HG02571 (cell line): ENCODE results near the gene DNASE1L2.
A peak's percentile ranks its signal among the peaks of the same experiment; 100 is the strongest.
"Not testable (repeated sequence)": the region's sequence is repeated elsewhere in the genome, so short reads cannot be mapped to it uniquely, and the experiment has no call there.

ENCODE experiments used
- ATAC-seq: cut with Tn5 transposase; IDR thresholded peaks from one replicate; pipeline ENCODE4 v1.9.1; 2021; ENCODE audit warnings: mild to moderate bottlenecking, moderate library complexity; ENCODE audit not compliant: unreplicated experiment

The DNASE1L2 gene

DNA sequence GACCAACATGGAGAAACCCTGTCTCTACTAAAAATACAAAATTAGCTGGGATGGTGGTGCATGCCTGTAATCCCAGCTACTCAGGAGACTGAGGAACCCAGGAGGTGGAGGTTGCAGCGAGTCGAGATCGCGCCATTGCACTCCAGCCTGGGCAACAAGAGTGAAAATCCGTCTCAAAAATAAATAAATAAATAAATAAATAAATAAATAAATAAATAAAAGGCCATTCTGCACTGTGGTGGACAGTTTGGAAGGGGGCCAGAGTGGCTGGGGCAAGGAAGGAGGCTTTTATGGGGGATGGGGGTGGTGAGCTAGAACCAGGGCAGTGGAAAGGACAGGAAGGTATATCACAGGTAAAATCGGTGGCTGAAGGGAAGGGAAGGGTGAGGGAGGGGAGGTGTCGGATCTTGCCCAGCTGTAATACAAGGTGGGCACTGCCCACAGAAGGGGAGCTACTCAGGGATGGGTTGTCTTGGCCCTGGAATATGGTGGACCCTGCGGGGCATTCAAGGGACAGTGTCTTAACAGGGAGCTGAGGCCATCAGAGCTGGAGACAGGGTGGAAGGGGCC is 33.0 kb upstream of the DNASE1L2 start:
- ATAC-seq = not testable (repeated sequence)

DNA sequence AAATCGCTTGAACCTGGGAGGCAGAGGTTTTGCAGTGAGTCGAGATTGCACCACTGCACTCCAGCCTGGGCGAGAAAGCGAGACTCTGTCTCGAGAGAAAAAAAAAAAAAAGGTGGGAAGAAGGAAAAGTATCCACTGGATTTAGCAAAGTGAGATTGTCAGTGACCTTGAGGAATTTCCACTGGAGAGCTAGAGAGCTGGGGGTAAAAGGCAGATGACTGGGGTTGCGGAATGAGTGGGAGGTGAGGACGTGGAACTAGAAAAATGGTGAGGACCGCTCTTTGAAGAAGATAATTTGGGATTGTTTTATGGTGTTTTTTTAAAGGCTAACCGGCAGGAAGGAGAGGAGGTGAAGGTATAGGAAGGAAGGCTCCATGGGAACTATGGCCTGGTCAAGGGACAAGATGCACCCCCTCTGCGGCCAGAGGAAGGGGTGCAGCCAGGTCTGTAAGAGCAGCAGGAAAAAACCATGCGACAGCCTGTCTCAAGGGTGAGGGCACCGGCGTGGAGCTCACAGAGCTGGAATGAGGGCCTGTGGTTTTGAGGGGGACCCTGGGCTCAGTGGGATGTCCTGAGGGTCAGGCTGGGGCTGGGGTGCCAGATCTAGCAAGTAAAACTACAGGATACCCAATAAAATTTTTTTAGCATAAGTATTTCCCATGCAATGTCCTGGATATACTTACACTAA is 31.7 kb upstream of the DNASE1L2 start:
- ATAC-seq = no peak

DNA sequence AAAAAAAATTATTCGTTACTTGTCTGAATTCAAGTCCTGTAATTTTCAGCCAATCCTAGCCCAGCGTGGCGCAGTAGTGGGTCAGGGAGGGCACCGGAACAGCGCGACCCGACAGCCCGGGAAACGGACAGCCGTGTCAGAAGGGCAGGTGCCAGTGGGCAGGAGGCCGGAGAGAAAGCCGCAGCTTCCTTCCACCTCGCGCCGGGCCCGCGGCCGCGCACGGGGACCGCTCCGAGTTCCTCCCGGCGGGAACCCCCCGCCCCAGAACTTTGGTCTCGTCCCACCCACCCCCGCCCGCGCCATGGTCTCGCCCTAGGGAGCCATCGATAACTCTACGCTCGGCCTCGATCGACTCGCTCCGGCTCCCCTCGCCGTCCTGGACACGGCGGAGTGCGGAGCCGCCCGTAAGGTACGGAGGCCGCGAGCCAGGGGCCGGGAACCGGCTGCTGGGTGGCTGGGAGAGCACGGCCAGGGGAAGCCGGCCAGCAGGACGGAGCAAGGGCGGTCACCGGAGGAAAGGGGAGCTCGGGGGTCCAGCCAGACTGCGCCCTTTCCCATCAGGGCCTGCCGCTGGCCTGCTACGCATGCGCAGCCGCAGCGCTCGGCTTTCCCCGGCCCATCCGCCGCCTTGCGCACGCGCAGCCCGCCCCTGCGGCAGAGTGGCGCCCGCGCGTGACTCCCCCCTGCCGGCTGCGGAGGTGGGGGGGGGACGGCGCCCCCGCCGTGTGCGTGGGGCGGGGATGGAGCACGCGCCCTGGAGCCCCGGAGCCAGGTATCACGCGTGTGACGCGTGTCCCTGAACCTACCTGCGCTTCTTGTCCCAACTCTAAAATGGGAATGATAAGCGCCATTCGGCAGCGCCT is 30.9 kb upstream of the DNASE1L2 start, which contains the start of gene MLST8:
Gene MLST8 (plus strand): TSS at position 351 of the 863 bp plus-strand sequence. CDS start 632 bp downstream, outside the sequence.
- peak; percentile 68 for ATAC-seq

DNA sequence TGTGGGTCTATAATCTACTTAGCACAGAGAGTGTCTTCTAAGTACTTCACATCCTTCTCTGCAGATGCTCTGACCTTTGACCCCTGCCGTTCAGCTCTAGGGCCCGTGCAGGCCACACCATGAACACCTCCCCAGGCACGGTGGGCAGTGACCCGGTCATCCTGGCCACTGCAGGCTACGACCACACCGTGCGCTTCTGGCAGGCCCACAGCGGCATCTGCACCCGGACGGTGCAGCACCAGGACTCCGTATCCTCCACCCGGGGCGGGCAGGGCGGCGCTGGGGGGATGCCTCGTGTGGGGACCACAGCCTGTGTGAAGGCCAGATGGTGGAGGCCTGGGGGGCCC is 30.3 kb upstream of the DNASE1L2 start:
- ATAC-seq = peak; percentile 14

GRCh38 chr16:2206420-2206779 is 29.8 kb upstream of the DNASE1L2 start:
- ATAC-seq = no peak

DNA sequence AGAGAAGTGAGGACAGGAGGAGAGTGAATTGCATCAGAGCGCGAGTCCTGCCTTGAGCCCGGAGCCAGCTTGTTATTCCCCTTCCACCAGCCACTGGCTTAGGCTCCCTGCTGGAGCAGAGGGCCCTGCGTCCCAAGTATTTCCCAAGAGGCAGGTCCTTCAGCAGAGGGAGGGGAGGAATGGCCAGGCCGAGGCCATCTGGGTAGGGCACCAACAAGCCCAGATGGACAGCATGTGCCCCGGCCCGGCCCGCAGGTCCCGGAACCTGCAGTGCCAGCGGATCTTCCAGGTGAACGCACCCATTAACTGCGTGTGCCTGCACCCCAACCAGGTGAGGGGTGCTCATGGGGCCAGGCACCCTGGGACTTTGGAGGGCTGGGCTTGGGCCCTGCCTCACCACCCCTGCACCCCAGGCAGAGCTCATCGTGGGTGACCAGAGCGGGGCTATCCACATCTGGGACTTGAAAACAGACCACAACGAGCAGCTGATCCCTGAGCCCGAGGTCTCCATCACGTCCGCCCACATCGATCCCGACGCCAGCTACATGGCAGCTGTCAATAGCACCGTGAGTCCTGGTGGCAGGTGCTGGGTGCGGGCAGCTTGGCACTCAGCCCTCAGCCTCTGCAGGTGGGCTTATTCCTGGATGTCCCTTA is 29.3 kb upstream of the DNASE1L2 start:
- ATAC-seq = no peak

GRCh38 chr16:2207872-2208271 is 28.4 kb upstream of the DNASE1L2 start:
- ATAC-seq = no peak

GRCh38 chr16:2208308-2208707 is 27.9 kb upstream of the DNASE1L2 start:
- ATAC-seq = no peak

DNA sequence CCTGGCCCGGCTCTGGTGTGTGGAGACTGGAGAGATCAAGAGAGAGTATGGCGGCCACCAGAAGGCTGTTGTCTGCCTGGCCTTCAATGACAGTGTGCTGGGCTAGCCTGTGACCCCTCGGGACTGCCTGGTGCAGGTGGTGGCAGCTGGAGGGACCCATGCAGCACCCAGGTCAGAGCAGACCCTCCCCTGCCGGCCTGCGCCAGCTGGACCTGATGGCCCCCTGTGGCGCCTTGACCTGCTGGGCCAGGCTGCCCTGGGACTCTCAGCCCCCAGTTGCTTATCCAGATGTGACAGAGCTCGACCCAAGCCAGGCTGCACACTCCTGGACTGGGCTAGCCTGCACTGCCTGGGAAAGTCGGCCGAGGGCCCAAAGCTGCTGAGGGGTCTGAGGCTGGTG is 27.5 kb upstream of the DNASE1L2 start:
- no peak for ATAC-seq

DNA sequence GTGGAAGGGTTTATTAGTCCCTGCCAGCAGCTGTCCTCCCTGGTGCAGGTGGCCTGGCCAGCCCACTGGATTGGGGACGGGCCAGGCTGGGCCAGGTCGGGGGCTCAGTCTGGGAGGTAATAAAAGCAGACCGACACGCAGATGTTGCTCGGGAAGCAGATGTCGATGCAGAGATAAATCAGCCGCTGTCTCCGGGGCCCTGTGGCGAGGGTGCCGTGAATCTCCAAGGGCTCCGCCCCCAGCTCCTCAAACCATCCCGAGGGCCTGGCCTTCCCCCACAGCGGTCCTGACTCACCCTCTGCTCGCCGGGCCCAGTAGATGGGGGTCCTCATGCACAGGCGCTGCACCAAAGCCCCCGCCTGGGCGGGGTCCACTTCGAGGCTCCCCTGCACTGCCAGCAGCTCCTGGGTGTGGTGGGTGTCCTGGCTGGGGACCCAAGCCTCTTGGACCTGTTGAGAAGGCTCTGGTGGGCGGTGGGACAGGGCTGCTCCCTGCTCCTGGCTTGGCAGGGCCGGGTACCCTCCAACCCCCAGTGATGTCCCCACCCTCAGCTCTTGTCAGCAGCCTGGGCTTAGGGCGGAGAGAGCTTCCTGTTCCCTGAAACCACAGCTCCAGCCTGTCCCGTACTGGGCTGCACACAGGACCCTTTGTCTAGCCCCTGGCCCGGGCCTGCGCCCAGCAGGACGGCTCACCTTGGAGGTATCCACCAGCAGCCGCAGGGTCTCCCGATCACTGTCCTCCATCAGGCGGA is 26.8 kb upstream of the DNASE1L2 start:
- ATAC-seq = no peak

GRCh38 chr16:2210009-2210332 is 26.3 kb upstream of the DNASE1L2 start:
- ATAC-seq = no peak

- ATAC-seq = no peak
These were observed 25.6 kb upstream of the DNASE1L2 start, which contains the start of gene BRICD5 for GRCh38 chr16:2210386-2211365. Gene BRICD5, minus strand, starts transcription at chr16:2210863. Its CDS starts 30 bp downstream, at chr16:2210833.

GRCh38 chr16:2211923-2212347 is 24.3 kb upstream of the DNASE1L2 start:
- ATAC-seq = no peak

- no peak for ATAC-seq
These were observed 23.6 kb upstream of the DNASE1L2 start for GRCh38 chr16:2212362-2213324.

- ATAC-seq = peak; percentile 5
These were observed 22.2 kb upstream of the DNASE1L2 start for GRCh38 chr16:2213817-2214718.

DNA sequence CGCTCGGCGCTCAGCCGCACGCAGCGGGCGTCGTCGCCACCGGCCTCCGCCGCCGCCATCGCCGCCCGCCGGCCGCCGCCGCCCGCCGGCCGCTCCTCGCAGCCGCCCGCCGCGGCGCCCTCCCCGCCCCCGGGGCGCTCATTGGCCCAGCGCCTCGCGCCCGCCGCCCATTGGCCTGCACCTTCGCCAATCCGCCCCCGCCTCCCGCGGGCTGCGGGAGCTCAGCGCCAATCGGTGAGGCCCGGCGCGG is 21.6 kb upstream of the DNASE1L2 start, which contains the start of gene PGP:
Gene PGP (minus strand): TSS at position 122 of the 250 bp plus-strand sequence. CDS start 63 bp downstream, at position 59.
- ATAC-seq = peak; percentile 82

GRCh38 chr16:2216330-2216729 is 19.9 kb upstream of the DNASE1L2 start:
- ATAC-seq = no peak
